HepG2 (cell line): Measurements from ENCODE around the gene NPIPB6. TPM values are rescaled to one million over a fixed set of nuclear protein-coding genes. Genes with fewer than 3 reads are reported as not detected.
A peak's percentile ranks its signal among the peaks of the same experiment; 100 is the strongest.

ENCODE experiments used
- ATAC-seq: fragments of 200-7000 bp; cut with Tn5 transposase; 3 replicates; pipeline ENCODE4 v1.9.1; 2020; ENCODE audit warnings: mild to moderate bottlenecking, moderate library complexity
- BruUV-seq: library from RNA; stranded (reverse); fragments of 400-500 nt; replicated peaks from 2 replicates; lab custom pipeline; 2021; lab: Mats Ljungman, UMichigan
- CTCF ChIA-PET: fragments of 300-600 bp; formaldehyde crosslinking; extraction: SDS; loops from one replicate; lab custom pipeline; 2021; ENCODE audit warnings: low total read pairs, inconsistent platforms, low intra/inter-chr PET ratio; lab: Yijun Ruan, JAX
- POLR2A ChIA-PET: fragments of 350-600 bp; sonication (Branson Sonifier 250); formaldehyde crosslinking; loops from one replicate; lab custom pipeline; 2020; ENCODE audit warnings: antibody characterized with exemption, inconsistent platforms; lab: Yijun Ruan, JAX
- DNase-seq: peaks from one replicate; pipeline ENCODE4 v3.0.0-alpha.2; 2015; ENCODE audit warnings: low spot score
- FAIRE-seq: peaks from 3 replicates; lab custom pipeline; 2011; peaks lifted over from hg19 to GRCh38; lab: Jason Lieb, UNC
- H2AFZ ChIP-seq: one replicate; pipeline ENCODE4 v1.6.1; 2011; ENCODE audit warnings: low read length, inconsistent platforms
- H3K27ac ChIP-seq: fragments of 300-600 bp; 3 replicates; pipeline ENCODE4 v1.8.0; 2011; ENCODE audit warnings: mixed run types, mild to moderate bottlenecking, mixed read lengths, low read length, inconsistent platforms; ENCODE audit not compliant: insufficient read depth; ENCODE audit errors: extremely low read length
- H3K27me3 ChIP-seq, 2 experiments: fragments of 200-600 bp in 1 of 2; 2 replicates in 1 of 2; 3 replicates in 1 of 2; pipeline versions ENCODE4 v1.6.0 to v1.8.0; 2011; ENCODE audit warnings: low read length in 2 of 2, mild to moderate bottlenecking in 2 of 2, moderate library complexity in 2 of 2, inconsistent platforms in 1 of 2; ENCODE audit not compliant: insufficient read depth in 2 of 2, control insufficient read depth in 1 of 2
- H3K36me3 ChIP-seq, 2 experiments: fragments of 200-600 bp in 1 of 2; replicated peaks in 1 of 2; 2 replicates in 1 of 2; 3 replicates in 1 of 2; pipeline versions ENCODE4 v1.5.1 to v1.8.0; 2011; ENCODE audit warnings: low read length in 2 of 2, inconsistent platforms in 1 of 2; ENCODE audit not compliant: insufficient read depth in 2 of 2, control insufficient read depth in 1 of 2
- H3K4me1 ChIP-seq: 2 replicates; pipeline ENCODE4 v1.5.1; 2012; ENCODE audit warnings: low read length, inconsistent platforms; ENCODE audit not compliant: insufficient read depth
- H3K4me2 ChIP-seq: 2 replicates; pipeline ENCODE4 v1.6.0; 2011; ENCODE audit warnings: low read depth, low read length, inconsistent platforms
- H3K4me3 ChIP-seq, 3 experiments: fragments of 200-600 bp in 1 of 3; sonication (generic), shearing (Covaris generic) in 1 of 3; replicated peaks in 1 of 3; 2 replicates each; pipeline ENCODE4 v1.5.1; 2011 to 2016; ENCODE audit warnings: low read length in 3 of 3, inconsistent platforms in 2 of 3, low read depth in 2 of 3, mild to moderate bottlenecking in 2 of 3, control low read depth in 1 of 3, mixed read lengths in 1 of 3; ENCODE audit not compliant: insufficient read depth in 1 of 3
- H3K79me2 ChIP-seq: one replicate; pipeline ENCODE4 v1.6.1; 2011; ENCODE audit warnings: low read length, inconsistent platforms; ENCODE audit not compliant: insufficient read depth
- H3K9ac ChIP-seq: 2 replicates; pipeline ENCODE4 v1.6.0; 2011; ENCODE audit warnings: mild to moderate bottlenecking, low read depth, low read length, inconsistent platforms; ENCODE audit not compliant: insufficient read depth
- H3K9me3 ChIP-seq: 2 replicates; pipeline ENCODE4 v1.5.1; 2012; ENCODE audit warnings: mild to moderate bottlenecking, low read length
- H4K20me1 ChIP-seq: 2 replicates; pipeline ENCODE4 v1.6.0; 2011; ENCODE audit warnings: inconsistent platforms, mild to moderate bottlenecking, low read length, moderate library complexity; ENCODE audit not compliant: insufficient read depth
- ESRRA ChIP-seq: sonication (generic); formaldehyde crosslinking; IDR thresholded peaks from 2 replicates; pipeline ENCODE4 v1.5.1; 2020; ENCODE audit warnings: mild to moderate bottlenecking, low read depth, missing genetic modification reagents
- FOXK2 ChIP-seq: fragments of 450-650 bp; IDR thresholded peaks from 2 replicates; pipeline ENCODE4 v1.6.1; 2016
- KDM3A ChIP-seq: IDR thresholded peaks from 2 replicates; pipeline ENCODE4 v1.6.1; 2018; ENCODE audit warnings: low read depth, missing compliant biosample characterization
- KDM4B ChIP-seq: sonication (generic); formaldehyde crosslinking; IDR thresholded peaks from 2 replicates; pipeline ENCODE4 v1.4.0; 2020; ENCODE audit warnings: missing genetic modification reagents
- REXO4 ChIP-seq: sonication (generic); formaldehyde crosslinking; IDR thresholded peaks from 2 replicates; pipeline ENCODE4 v1.8.0; 2022; ENCODE audit warnings: missing genetic modification reagents, mild to moderate bottlenecking, borderline replicate concordance
- RXRA ChIP-seq: sonication (generic); formaldehyde crosslinking; IDR thresholded peaks from 2 replicates; pipeline ENCODE4 v1.5.1; 2020; ENCODE audit warnings: missing genetic modification reagents
- STAT5B ChIP-seq: sonication (generic); formaldehyde crosslinking; IDR thresholded peaks from 2 replicates; pipeline ENCODE4 v1.4.0; 2020; ENCODE audit warnings: missing genetic modification reagents
- TBP ChIP-seq: sonication (generic); formaldehyde crosslinking; IDR thresholded peaks from 2 replicates; pipeline ENCODE4 v1.5.0; 2020; ENCODE audit warnings: missing genetic modification reagents
- TBX2 ChIP-seq: sonication (generic); formaldehyde crosslinking; IDR thresholded peaks from 2 replicates; pipeline ENCODE4 v1.5.0; 2020; ENCODE audit warnings: missing genetic modification reagents, mild to moderate bottlenecking, borderline replicate concordance
- ZNF234 ChIP-seq: sonication (generic); formaldehyde crosslinking; conservative IDR thresholded peaks from 2 replicates; pipeline ENCODE4 v1.5.1; 2020; ENCODE audit warnings: mild to moderate bottlenecking, missing genetic modification reagents
- ZNF547 ChIP-seq: sonication (generic); formaldehyde crosslinking; IDR thresholded peaks from 2 replicates; pipeline ENCODE4 v1.5.1; 2020; ENCODE audit warnings: mild to moderate bottlenecking, missing genetic modification reagents
- ZNF670 ChIP-seq: sonication (generic); formaldehyde crosslinking; IDR thresholded peaks from 2 replicates; pipeline ENCODE4 v1.8.0; 2022; ENCODE audit warnings: mild to moderate bottlenecking, missing genetic modification reagents, borderline replicate concordance
- ZNF790 ChIP-seq: sonication (generic); formaldehyde crosslinking; IDR thresholded peaks from 2 replicates; pipeline ENCODE4 v1.8.0; 2022; ENCODE audit warnings: missing genetic modification reagents, mild to moderate bottlenecking, borderline replicate concordance
- WGBS: methylation state at CpG from one replicate; pipeline ENCODE4 v1.1.6; 2017; ENCODE audit warnings: low lambda C conversion rate; 5-methylcytosine and 5-hydroxymethylcytosine counted together
- in situ Hi-C: cut with HindIII; loops from 2 replicates; pipeline ENCODE4 v1.10.0; 2017; ENCODE audit warnings: low pct_unique_long_range_greater_than_20kb; ENCODE audit not compliant: extremely low pct_ligation_motif_present
- intact Hi-C: fragments of 100-400 bp; cut with micrococcal nuclease; formaldehyde crosslinking; loops from one replicate; pipeline ENCODE4 v1.10.0; 2022; ENCODE audit not compliant: unreplicated experiment
- polyA plus RNA-seq, 8 experiments: library from polyadenylated mRNA; depleted of rRNA in 3 of 8; stranded (reverse) in 7 of 8; unstranded in 1 of 8; fragments of >200 nt; fragmentation: Illumina TruSeq in 4 of 8; extraction: Trizol in 4 of 8; gene quantifications; 2 replicates each; pipeline versions ENCODE4 v1.2.1 to v1.2.3, GENCODE V29; 2011 to 2016; ENCODE audit warnings: low read depth in 4 of 8, missing spikeins in 1 of 8, mixed read lengths in 1 of 8; ENCODE audit not compliant: insufficient read depth in 1 of 8
- total RNA-seq, 5 experiments: library from RNA; depleted of rRNA; stranded (reverse); fragments of >200 nt; fragmentation: Illumina TruSeq; extraction: Trizol; gene quantifications; 2 replicates each; pipeline ENCODE4 v1.2.3, GENCODE V29; 2016; ENCODE audit warnings: low read depth in 1 of 5
- TF ChIP-seq, protein P1 (sequence below): IDR thresholded peaks from 2 replicates; pipeline ENCODE4 v1.6.1; 2016; ENCODE audit warnings: mild to moderate bottlenecking, missing biosample characterization, missing genetic modification reagents
- TF ChIP-seq, protein P2 (sequence below): sonication (generic); formaldehyde crosslinking; IDR thresholded peaks from 2 replicates; pipeline ENCODE4 v1.5.0; 2020; ENCODE audit warnings: missing genetic modification reagents
- TF ChIP-seq, protein P3 (sequence below): IDR thresholded peaks from 2 replicates; pipeline ENCODE4 v1.6.1; 2016; ENCODE audit warnings: low read depth, missing genetic modification reagents, missing compliant biosample characterization

NPIPB6 gene
- total and polyA plus RNA-seq, 2 of the 13 experiments (the other 11 are each of a cell fraction or from before 2014, with no cell fraction given), result 0.25 TPM; not detected in 1

DNA sequence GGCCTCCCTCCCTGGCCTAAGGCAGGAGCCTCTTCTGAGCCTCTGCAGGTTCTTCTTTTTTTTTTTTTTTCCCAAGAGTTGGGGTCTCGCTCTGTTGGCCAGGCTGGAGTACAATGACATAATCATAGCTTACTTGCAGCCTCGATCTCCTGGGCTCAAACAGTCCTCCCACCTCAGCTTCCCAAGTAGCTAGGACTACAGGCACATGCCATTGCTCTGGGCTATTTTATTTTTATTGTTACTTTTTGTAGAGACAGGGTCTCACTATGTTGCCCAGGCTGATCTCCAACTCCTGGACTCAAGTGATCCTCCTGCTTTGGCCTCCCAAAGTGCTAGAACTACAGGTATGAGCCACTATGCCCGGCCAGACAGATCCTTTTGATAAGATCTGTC, 38.4 kb downstream of the NPIPB6 start (continued):
- TF ChIP-seq STAT5B (CRISPR knock-in tag) (no peak), ZNF790 (CRISPR knock-in tag) (no peak), TBX2 (CRISPR knock-in tag) (peak; percentile 47; the same call in 1 of the 2 replicates), RXRA (no peak), ZNF234 (CRISPR knock-in tag) (no peak)
- TF ChIP-seq, protein P1, sequence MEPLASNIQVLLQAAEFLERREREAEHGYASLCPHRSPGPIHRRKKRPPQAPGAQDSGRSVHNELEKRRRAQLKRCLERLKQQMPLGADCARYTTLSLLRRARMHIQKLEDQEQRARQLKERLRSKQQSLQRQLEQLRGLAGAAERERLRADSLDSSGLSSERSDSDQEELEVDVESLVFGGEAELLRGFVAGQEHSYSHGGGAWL (CRISPR knock-in tag), result no peak
- TF ChIP-seq, all 625 proteins: peak for 12

DNA sequence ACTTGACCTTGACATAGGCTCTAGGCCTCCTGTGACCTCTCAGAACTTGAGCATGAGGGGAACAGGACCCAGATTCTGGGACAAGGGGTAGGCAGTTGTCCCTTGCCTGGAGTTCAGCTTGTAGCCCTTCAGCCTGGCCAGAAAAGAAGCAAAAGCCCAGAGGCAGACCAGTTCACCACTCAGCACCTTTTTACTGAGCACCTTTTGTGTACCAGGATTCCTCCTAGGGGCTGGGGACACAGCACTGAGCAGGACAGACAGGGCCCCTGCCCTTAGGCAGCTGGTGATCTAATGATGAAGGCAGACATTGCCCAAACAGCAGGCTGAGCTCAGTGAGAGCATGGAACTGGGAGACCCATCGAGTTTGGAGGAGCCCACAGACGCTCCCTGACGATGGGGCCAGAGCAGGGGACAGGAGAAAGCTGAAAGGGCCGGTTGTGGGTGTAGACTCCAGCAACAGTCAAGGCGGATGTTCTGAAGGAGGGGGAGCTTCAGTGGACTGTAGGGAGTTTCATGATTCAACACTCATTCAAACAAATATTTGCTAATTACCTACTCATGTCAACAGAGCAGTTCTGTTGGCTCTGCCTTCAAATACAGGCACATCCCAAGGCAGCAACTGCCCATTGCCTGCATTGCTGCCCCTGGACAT, 38.9 kb downstream of the NPIPB6 start:
- no peak overlapping the region for H3K9ac ChIP-seq
- TF ChIP-seq TBP (no peak), FOXK2 (0 out of 2 replicates have a peak, but pooled peaks have one; percentile 14), ZNF547 (CRISPR knock-in tag) (no peak), KDM3A (CRISPR knock-in tag) (0 out of 2 replicates have a peak, but pooled peaks have one; percentile 19), ESRRA (CRISPR knock-in tag) (no peak), KDM4B (CRISPR knock-in tag) (no peak), REXO4 (CRISPR knock-in tag) (no peak), ZNF670 (no peak)
- TF ChIP-seq, protein P2, sequence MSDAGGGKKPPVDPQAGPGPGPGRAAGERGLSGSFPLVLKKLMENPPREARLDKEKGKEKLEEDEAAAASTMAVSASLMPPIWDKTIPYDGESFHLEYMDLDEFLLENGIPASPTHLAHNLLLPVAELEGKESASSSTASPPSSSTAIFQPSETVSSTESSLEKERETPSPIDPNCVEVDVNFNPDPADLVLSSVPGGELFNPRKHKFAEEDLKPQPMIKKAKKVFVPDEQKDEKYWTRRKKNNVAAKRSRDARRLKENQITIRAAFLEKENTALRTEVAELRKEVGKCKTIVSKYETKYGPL (CRISPR knock-in tag), result no peak
- TF ChIP-seq, protein P3, sequence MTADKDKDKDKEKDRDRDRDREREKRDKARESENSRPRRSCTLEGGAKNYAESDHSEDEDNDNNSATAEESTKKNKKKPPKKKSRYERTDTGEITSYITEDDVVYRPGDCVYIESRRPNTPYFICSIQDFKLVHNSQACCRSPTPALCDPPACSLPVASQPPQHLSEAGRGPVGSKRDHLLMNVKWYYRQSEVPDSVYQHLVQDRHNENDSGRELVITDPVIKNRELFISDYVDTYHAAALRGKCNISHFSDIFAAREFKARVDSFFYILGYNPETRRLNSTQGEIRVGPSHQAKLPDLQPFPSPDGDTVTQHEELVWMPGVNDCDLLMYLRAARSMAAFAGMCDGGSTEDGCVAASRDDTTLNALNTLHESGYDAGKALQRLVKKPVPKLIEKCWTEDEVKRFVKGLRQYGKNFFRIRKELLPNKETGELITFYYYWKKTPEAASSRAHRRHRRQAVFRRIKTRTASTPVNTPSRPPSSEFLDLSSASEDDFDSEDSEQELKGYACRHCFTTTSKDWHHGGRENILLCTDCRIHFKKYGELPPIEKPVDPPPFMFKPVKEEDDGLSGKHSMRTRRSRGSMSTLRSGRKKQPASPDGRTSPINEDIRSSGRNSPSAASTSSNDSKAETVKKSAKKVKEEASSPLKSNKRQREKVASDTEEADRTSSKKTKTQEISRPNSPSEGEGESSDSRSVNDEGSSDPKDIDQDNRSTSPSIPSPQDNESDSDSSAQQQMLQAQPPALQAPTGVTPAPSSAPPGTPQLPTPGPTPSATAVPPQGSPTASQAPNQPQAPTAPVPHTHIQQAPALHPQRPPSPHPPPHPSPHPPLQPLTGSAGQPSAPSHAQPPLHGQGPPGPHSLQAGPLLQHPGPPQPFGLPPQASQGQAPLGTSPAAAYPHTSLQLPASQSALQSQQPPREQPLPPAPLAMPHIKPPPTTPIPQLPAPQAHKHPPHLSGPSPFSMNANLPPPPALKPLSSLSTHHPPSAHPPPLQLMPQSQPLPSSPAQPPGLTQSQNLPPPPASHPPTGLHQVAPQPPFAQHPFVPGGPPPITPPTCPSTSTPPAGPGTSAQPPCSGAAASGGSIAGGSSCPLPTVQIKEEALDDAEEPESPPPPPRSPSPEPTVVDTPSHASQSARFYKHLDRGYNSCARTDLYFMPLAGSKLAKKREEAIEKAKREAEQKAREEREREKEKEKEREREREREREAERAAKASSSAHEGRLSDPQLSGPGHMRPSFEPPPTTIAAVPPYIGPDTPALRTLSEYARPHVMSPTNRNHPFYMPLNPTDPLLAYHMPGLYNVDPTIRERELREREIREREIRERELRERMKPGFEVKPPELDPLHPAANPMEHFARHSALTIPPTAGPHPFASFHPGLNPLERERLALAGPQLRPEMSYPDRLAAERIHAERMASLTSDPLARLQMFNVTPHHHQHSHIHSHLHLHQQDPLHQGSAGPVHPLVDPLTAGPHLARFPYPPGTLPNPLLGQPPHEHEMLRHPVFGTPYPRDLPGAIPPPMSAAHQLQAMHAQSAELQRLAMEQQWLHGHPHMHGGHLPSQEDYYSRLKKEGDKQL (CRISPR knock-in tag), result peak; percentile 7; the same call in 1 of the 2 replicates

More for the DNA sequence above, 38.9 kb downstream of the NPIPB6 start:
- Histone ChIP-seq H3K9me3 (no peaks in the 10 kb centered on the region), H3K36me3 (no peaks in the 10 kb centered on the region), H3K27ac (peak overlapping the region; percentile 5), H3K4me1 (peaks cover 33% of the 10 kb centered on the region), H3K4me3 (peak overlapping the region in 1 of 3 experiments; percentile 54; a peak in 2 of 6 replicates), H4K20me1 (no peaks in the 10 kb centered on the region), H3K4me2 (peak overlapping the region; percentile 66), H3K27me3 (peaks cover 4 to 5% of the 10 kb centered on the region in 2 experiments; a peak in 2 of 5 replicates), H3K79me2 (no peaks in the 10 kb centered on the region), H2AFZ (no peak overlapping the region)
- BruUV-seq, result no TSS peak
- in situ Hi-C loops (no loop called here), intact Hi-C loops (no loop called here)
- POLR2A ChIA-PET, result interaction anchor here (1.0 to 1.1 kb wide), 2 partner anchors 225 to 285 kb away, joined by 3 to 8 read pairs; partner anchors contain the start of gene SULT1A1
- DNase-seq, result peak; percentile 88
- peak; percentile 83 for ATAC-seq
- peak; percentile 72 for FAIRE-seq
- CTCF ChIA-PET, result no interaction called here
- 0% methylated on average over 5 of the region's 5 CpGs for WGBS
